HG03280 (cell line): Measurements from ENCODE around the gene KCNMA1.

Experiments used
- ATAC-seq: cut with Tn5 transposase; IDR thresholded peaks from one replicate; pipeline ENCODE4 v1.9.1; 2021; ENCODE audit warnings: mild to moderate bottlenecking, moderate library complexity; ENCODE audit not compliant: unreplicated experiment

Gene KCNMA1

DNA sequence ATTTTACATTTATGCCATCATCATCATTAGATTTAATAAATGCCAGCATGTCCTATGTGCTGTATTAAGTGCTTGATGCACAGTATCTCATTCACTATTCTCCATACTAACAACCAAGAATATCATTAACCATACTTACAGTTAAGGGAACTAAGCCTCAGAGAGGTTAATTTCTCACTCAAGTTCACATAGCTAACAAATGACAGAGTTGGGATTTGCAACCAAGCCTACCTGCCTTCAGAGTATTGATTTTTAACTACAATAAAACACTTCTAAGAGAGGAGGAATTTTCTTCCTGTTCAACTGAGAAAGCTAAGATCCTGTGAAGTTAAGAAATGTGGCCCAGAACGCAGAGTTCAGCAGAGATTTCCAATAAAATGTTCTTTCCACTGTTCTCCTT is 403.0 kb downstream of the KCNMA1 start:
- ATAC-seq, result no peak

DNA sequence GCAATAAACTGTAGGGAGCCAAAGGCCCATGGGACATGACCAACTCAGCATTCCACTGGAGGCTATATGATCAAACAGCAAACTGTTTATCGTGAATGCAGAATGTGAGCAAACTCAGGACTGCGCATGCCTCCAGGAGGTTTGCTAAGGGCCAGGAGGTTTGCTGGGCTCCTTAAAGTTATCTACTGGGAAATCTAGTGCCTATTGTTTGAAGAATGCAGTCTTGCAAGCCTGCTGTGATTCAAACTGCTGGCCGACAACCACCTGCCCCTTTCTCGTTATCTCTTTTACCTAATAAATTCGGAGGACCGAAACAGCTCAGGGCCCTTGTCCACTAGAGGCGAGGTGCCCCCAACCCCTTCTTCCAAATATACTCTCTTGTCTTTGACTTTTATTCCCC is 404.1 kb downstream of the KCNMA1 start:
- no peak for ATAC-seq

GRCh38 chr10:77231884-77232610 is 405.6 kb downstream of the KCNMA1 start:
- no peak for ATAC-seq

- ATAC-seq, result no peak
Observed at GRCh38 chr10:77231375-77231774, 406.2 kb downstream of the KCNMA1 start.

GRCh38 chr10:77230194-77230593 is 407.4 kb downstream of the KCNMA1 start:
- no peak for ATAC-seq

DNA sequence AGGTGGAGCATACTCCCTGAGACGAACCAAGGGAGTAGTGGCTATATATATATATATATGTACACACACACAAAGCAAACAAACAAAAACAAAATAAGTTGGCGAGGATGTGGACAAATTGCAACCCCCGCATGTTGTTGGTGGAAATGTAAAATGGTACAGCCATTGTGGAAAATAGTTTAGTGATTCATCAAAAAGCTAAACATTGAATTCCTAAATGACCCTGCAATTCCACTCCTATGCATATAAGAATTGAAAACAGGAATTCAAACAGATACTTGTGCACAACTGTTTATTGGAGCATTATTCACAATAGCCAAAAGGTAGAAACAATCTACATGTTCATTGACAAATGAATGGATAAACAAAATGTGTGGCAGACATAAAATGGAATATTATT is 407.9 kb downstream of the KCNMA1 start:
- ATAC-seq, result no peak

- ATAC-seq, result no peak
Observed at GRCh38 chr10:77228559-77228958, 409.0 kb downstream of the KCNMA1 start.

DNA sequence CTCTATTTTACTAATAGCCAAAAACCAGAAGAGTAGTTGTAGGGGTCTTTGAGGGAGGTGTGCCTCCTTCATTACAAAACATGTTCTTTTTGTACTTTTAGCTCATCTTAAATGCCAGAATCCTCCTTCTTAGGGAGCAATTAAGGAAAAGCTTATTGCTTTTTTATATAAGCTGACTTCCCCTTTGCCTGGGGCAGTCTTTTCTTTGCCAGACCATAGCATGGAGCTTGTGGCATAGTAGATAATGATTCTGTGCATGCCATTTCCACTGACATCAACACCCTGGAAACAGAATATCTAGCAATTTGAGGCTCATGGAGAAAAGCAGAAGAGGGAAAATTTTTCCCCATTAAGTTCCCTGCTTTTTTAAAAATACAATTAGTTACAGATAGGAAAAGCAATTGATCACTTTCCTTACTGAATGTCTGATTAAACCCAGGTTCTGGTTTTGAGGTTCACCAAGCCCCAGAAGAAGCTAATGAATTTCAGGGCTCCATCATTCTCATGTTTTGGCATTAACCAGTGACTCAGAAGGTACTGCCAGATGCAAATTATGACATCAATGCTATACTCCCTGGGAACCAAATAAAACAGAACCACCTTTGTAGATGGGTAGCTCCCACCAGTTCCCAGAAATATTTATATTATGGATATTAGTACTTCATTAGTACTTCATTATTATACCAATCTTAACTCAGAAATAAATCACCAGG is 410.6 kb downstream of the KCNMA1 start:
- ATAC-seq, result no peak

- ATAC-seq, result no peak
Observed at GRCh38 chr10:77226452-77226851, 411.2 kb downstream of the KCNMA1 start.

DNA sequence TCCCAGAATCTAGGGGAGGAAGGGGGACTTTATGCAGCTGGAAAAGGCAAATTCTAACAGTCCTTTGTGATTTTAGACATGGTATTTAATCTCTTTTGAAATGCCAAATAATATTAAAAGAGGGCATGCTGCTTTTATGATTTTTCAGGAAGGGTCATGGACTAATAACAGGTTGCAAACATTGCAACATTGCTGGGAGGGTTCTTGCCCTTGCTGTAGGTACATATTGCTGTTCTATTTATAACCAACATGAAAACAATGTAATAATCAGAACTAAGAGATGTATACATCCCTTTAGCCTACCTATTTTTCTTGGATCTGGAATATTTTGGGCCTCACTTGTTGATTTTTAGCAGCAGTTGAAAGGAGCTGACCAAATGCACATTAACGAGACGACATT is 411.6 kb downstream of the KCNMA1 start:
- ATAC-seq, result no peak

GRCh38 chr10:77223526-77224460 is 413.8 kb downstream of the KCNMA1 start:
- no peak for ATAC-seq

GRCh38 chr10:77220150-77220549 is 417.5 kb downstream of the KCNMA1 start:
- no peak for ATAC-seq

- ATAC-seq, result no peak
Observed at GRCh38 chr10:77219046-77219445, 418.6 kb downstream of the KCNMA1 start.

- ATAC-seq, result no peak
Observed at GRCh38 chr10:77214799-77215198, 422.8 kb downstream of the KCNMA1 start.

- ATAC-seq, result no peak
Observed at GRCh38 chr10:77212632-77213031, 425.0 kb downstream of the KCNMA1 start.

DNA sequence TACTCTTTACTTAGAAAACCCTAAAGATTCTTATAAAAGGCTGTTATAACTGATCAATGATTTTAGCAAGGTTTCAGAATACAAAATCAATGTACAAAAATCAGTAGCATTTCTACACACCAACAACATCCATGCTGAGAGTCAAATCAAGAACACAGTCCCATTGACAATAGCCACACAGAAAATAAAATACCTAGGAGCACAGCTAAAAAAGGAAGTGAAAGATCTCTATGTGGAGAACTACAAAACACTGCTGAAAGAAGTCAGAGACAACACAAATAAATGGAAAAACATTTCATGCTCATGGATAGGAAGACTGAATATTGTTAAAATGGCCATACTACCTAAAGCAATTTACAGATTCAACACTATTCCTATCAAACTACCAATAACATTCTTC is 427.0 kb downstream of the KCNMA1 start:
- no peak for ATAC-seq

DNA sequence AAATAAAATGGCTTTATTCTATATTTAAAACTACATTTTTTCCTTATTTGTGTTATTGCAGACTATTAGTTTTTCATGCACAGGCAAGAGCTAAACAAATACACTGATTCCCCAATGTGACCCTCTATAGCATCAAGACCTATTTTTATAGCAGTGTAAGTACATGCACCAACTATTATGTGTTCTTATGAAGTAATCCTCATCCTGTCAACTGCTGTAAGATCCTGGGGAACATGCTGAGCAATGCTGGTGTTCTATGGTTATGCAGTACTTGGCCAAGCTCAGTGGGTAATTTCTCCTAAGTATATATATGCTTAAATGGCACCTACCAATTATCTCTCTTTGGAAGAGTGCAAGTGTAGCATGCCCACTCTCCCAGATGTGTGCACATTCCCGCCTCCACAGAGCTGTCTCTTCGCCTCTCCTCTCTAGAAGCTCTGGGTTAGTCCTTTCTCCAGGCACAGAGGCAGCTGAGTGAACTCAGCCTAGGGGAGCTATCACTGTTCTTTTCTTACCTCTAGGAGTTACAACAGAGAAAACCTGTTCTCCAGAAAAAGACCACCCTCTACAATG is 428.8 kb downstream of the KCNMA1 start:
- ATAC-seq, result no peak

DNA sequence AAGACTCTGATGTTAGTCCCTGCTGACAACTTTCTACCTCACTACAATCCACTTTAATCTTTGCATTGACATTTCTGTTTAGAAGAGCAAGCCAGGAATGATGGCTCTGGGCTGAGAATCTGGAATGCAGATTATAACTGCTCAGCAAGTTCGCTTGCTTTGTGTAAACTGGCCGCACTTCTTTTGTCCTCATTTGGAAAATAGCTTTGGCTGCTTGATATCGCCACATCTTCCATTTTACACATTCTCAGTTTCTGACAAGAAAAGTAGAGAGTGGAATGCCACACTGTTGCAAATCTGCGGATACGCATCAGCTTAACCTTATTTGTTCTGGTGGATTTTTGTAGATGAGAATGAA is 429.8 kb downstream of the KCNMA1 start:
- ATAC-seq, result no peak

DNA sequence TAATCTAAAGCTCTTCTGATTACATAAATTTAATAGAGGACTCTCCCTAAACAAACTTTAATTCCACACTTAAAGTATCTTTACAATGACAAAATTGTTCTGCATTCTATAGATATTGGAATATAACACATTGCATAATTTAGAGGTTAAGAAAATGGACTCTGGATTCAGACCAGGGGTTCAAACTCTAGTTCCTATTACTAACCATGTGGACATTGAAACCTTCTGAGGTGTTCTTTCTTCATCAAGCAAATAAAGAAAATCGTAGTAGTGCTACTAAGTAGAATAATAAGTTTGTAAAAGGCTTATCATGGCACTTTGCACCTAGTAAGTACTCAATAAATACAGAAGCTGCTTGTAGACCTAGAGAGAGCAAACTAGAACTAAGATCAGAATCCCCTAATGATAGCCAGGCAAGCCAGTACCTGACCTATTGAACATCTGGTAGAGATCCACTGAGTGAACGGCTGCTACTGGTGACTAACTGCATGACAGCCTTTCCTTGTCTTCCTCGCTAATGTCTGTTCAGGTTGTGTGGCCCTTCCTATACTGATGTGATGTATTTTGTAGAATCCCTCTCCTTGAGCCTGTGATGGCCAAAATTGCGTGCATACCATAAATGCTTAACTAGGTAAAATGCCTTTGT is 430.3 kb downstream of the KCNMA1 start:
- ATAC-seq, result no peak

- no peak for ATAC-seq
Observed at GRCh38 chr10:77205135-77205534, 432.5 kb downstream of the KCNMA1 start.

GRCh38 chr10:77204171-77204570 is 433.4 kb downstream of the KCNMA1 start:
- no peak for ATAC-seq
